Natural killer cell (primary cell): ENCODE measurements around the gene ERCC2. TPM values are rescaled to one million over a fixed set of nuclear protein-coding genes. Genes with fewer than 3 reads are reported as not detected.

Experiments
- ATAC-seq, 3 donors: fragments of 150-1000 bp in 2 of 3; fragments of 200-7000 bp in 1 of 3; cut with Tn5 transposase; 1 replicate in 1 of 3; 2 replicates in 2 of 3; pipeline ENCODE4 v1.10.0; 2021; ENCODE audit warnings: mild to moderate bottlenecking in 2 of 3, moderate library complexity in 2 of 3
- DNase-seq, 2 donors: peaks; one replicate each; pipeline versions ENCODE4 v3.0.0 to v3.0.0-alpha.2; 2013 to 2021; ENCODE audit warnings: mixed read lengths in 1 of 2
- H3K27ac ChIP-seq: one replicate; pipeline ENCODE4 v1.5.1; 2013; ENCODE audit warnings: mild to moderate bottlenecking, low read length
- H3K27me3 ChIP-seq: one replicate; pipeline ENCODE4 v1.6.1; 2013; ENCODE audit warnings: low read length; ENCODE audit not compliant: control insufficient read depth, insufficient read depth
- H3K36me3 ChIP-seq: one replicate; pipeline ENCODE4 v1.6.1; 2013; ENCODE audit warnings: low read length; ENCODE audit not compliant: control insufficient read depth, insufficient read depth
- H3K4me1 ChIP-seq: one replicate; pipeline ENCODE4 v1.6.1; 2013; ENCODE audit warnings: low read length; ENCODE audit not compliant: control insufficient read depth, insufficient read depth
- H3K4me3 ChIP-seq: one replicate; pipeline ENCODE4 v1.5.1; 2013; ENCODE audit warnings: low read length
- H3K9me3 ChIP-seq: one replicate; pipeline ENCODE4 v1.6.1; 2013; ENCODE audit warnings: low read length; ENCODE audit not compliant: control insufficient read depth, insufficient read depth
- H3K27ac Mint-ChIP-seq, 2 donors: one replicate each; pipeline ENCODE4 v1.8.0; 2022; ENCODE audit warnings: mild to moderate bottlenecking in 2 of 2, mixed read lengths in 2 of 2, moderate library complexity in 1 of 2
- H3K27me3 Mint-ChIP-seq, 2 donors: one replicate each; pipeline ENCODE4 v1.8.0; 2022; ENCODE audit warnings: low read depth in 2 of 2, mixed read lengths in 2 of 2
- H3K36me3 Mint-ChIP-seq: one replicate; pipeline ENCODE4 v1.8.0; 2022; ENCODE audit warnings: mixed read lengths
- H3K4me1 Mint-ChIP-seq, 2 donors: one replicate each; pipeline ENCODE4 v1.8.0; 2022; ENCODE audit warnings: mixed read lengths in 2 of 2
- H3K4me3 Mint-ChIP-seq: one replicate; pipeline ENCODE4 v1.8.0; 2022; ENCODE audit warnings: mild to moderate bottlenecking, moderate library complexity, mixed read lengths
- H3K9me3 Mint-ChIP-seq, 2 donors: one replicate each; pipeline ENCODE4 v1.8.0; 2022; ENCODE audit warnings: mixed read lengths in 2 of 2
- WGBS: methylation state at CpG from one replicate; pipeline ENCODE4 v1.1.7; 2013; ENCODE audit warnings: missing lambda C conversion rate; ENCODE audit not compliant: insufficient coverage; 5-methylcytosine and 5-hydroxymethylcytosine counted together
- intact Hi-C: fragments of 100-400 bp; cut with micrococcal nuclease; formaldehyde crosslinking; loops from one replicate; pipeline ENCODE4 v1.14.2; 2022
- total RNA-seq, 4 donors: library from RNA; stranded (reverse); fragments of 120-200 nt in 1 of 4; gene quantifications; one replicate each; pipeline versions ENCODE4 v1.2.3 to v1.2.4, GENCODE V29; 2013 to 2022
- TF ChIP-seq, protein P1 (sequence below): fragments of 200-600 bp; IDR thresholded peaks from one replicate; pipeline ENCODE4 v1.8.0; 2022; ENCODE audit warnings: antibody characterized with exemption

Gene ERCC2
- total RNA-seq, 3 donors from 2014 or later (not counting 1 experiment from before 2014, with no cell fraction given) = 13.4 to 22.3 (median 14.9) TPM

DNA sequence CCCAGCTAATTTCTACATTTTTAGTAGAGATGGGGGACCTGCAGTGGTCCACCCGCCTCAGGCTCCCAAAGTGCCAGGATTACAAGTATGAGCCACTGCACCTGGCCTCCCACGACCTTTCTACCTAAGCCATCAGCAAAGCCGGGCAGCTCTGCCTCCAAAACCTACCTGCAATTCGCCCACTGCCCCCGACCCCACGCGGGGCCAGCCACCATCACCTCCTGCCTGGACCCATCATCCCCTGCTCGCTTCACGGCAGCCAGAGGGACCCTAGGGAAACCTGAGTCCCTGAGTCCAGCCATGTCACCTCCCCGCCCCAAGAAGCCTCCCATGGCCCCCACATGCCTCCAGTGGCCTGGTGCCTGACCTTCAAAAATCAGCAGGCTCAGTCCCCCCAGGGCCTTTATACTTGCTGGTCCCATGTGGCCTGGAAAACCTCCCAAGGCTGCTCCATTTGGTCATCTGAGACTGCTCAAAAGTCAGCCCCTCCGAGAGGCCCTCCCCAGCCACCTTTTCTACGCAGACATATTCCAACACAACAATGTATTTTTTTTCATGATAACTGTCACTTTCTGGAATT lies 12.1 kb downstream of the ERCC2 start:
- no peak overlapping the region for H3K4me3 ChIP-seq
- no peak overlapping the region for H3K27ac Mint-ChIP-seq
- no peaks in the 10 kb centered on the region for H3K27me3 ChIP-seq
- 97% methylated on average over 12 of the region's 12 CpGs for WGBS
- no peaks in the 10 kb centered on the region for H3K4me1 ChIP-seq
- H3K36me3 ChIP-seq = no peaks in the 10 kb centered on the region
- intact Hi-C loops = no loop called here
- no peaks in the 10 kb centered on the region for H3K9me3 Mint-ChIP-seq
- no peak overlapping the region for H3K4me3 Mint-ChIP-seq
- no peak overlapping the region for H3K27ac ChIP-seq
- TF ChIP-seq, protein P1, sequence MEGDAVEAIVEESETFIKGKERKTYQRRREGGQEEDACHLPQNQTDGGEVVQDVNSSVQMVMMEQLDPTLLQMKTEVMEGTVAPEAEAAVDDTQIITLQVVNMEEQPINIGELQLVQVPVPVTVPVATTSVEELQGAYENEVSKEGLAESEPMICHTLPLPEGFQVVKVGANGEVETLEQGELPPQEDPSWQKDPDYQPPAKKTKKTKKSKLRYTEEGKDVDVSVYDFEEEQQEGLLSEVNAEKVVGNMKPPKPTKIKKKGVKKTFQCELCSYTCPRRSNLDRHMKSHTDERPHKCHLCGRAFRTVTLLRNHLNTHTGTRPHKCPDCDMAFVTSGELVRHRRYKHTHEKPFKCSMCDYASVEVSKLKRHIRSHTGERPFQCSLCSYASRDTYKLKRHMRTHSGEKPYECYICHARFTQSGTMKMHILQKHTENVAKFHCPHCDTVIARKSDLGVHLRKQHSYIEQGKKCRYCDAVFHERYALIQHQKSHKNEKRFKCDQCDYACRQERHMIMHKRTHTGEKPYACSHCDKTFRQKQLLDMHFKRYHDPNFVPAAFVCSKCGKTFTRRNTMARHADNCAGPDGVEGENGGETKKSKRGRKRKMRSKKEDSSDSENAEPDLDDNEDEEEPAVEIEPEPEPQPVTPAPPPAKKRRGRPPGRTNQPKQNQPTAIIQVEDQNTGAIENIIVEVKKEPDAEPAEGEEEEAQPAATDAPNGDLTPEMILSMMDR = no peak
- no peak for ATAC-seq
- no peak for DNase-seq
- H3K27me3 Mint-ChIP-seq = no peaks in the 10 kb centered on the region
- peaks cover 0 to 5% of the 10 kb centered on the region in 2 donors for H3K4me1 Mint-ChIP-seq
- H3K9me3 ChIP-seq = no peaks in the 10 kb centered on the region
- H3K36me3 Mint-ChIP-seq = no peaks in the 10 kb centered on the region

DNA sequence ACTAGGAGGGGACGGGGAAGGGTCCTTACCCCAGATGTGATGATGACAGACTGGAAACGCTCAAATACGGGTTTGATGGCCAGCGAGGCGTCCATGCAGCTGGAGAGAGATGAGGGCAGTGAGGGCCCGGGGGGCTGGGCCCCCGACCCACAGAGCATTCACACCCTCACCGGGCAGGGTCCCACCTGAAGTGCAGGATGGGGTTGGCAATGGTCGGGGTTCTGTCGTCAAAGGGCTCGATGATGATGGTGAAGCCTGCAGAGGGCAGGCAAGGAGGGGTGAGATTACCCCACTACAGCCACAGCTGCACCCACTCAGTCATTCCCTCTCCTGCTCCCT lies 13.0 kb downstream of the ERCC2 start:
- DNase-seq (no peak), ATAC-seq (no peak)
- H3K9me3 Mint-ChIP-seq = no peaks in the 10 kb centered on the region
- Histone ChIP-seq H3K9me3 (no peaks in the 10 kb centered on the region), H3K27me3 (no peaks in the 10 kb centered on the region), H3K4me3 (no peak overlapping the region), H3K4me1 (no peaks in the 10 kb centered on the region), H3K27ac (no peak overlapping the region), H3K36me3 (peaks cover 5% of the 10 kb centered on the region)
- WGBS = 98% methylated on average over 11 of the region's 11 CpGs
- no peaks in the 10 kb centered on the region for H3K27me3 Mint-ChIP-seq
- intact Hi-C loops = no loop called here
- no peak overlapping the region for H3K27ac Mint-ChIP-seq
- peaks cover 0 to 5% of the 10 kb centered on the region in 2 donors for H3K4me1 Mint-ChIP-seq
- no peak overlapping the region for H3K4me3 Mint-ChIP-seq
- TF ChIP-seq, protein P1 = no peak
- no peaks in the 10 kb centered on the region for H3K36me3 Mint-ChIP-seq

DNA sequence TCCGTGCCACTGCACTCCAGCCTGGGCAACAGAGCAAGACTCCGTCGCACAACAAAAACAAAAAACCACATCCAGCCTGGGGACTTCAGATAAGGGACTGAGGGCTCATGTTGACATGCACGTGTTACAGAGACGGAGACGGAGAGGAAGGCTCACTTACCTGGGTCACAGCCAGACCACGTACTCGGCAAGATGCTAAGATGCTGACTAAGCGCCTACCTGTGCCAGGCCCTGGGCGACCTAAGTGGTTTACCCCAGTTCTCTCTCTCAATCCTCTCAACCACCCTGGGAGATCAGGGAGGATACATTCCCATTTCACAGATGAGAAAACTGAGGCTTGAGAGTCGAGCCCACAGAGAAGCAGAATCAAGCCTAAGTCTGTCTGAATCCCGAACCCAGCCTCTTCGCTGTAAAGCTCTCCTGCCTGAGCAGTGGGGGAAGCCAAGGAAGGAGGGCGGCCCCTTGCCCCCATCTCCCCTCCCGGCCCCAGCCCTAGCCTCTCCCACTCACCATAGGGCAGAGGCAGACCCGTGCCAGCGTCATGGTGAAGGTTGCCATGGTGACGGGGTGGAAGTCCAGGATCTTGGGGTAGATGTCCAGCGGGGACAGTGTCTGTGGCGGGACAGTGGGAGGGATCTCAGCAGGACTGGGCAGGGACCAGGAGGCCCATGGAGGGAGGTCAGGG lies 13.5 kb downstream of the ERCC2 start:
- 88% methylated on average over 18 of the region's 20 CpGs for WGBS
- Histone ChIP-seq H3K4me1 (no peaks in the 10 kb centered on the region), H3K9me3 (no peaks in the 10 kb centered on the region), H3K27me3 (no peaks in the 10 kb centered on the region), H3K36me3 (peaks cover 8% of the 10 kb centered on the region), H3K27ac (no peak overlapping the region), H3K4me3 (no peak overlapping the region)
- no peak for DNase-seq
- TF ChIP-seq, protein P1 = no peak
- Mint-ChIP-seq H3K27ac (no peak overlapping the region), H3K27me3 (no peaks in the 10 kb centered on the region), H3K36me3 (no peaks in the 10 kb centered on the region), H3K4me1 (peaks cover 0 to 5% of the 10 kb centered on the region in 2 donors), H3K9me3 (no peaks in the 10 kb centered on the region), H3K4me3 (no peak overlapping the region)
- no peak for ATAC-seq
- intact Hi-C loops = no loop called here

DNA sequence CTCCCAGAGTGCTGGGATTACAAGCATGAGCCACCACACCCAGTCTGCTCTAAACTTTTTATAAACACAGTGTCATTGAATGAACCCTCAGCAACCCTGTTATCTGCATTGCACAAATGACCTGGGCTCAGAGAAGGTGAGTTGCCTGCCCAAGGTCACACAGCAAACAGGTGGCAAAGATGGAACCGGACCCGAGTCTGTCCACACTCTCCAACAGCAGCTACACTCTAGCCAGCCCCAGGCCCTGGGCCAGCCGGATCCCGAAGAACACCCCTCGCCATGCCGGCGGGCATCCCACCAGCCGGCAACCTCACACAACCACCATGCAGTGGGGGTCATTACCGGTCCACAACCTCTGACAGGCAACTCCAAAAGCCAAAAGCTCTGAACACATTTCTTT lies 14.5 kb downstream of the ERCC2 start:
- Histone ChIP-seq H3K9me3 (no peaks in the 10 kb centered on the region), H3K36me3 (peaks cover 11% of the 10 kb centered on the region), H3K27me3 (no peaks in the 10 kb centered on the region), H3K27ac (no peak overlapping the region), H3K4me1 (no peaks in the 10 kb centered on the region), H3K4me3 (no peak overlapping the region)
- H3K4me1 Mint-ChIP-seq = peaks cover 0 to 5% of the 10 kb centered on the region in 2 donors
- no peak for ATAC-seq
- H3K4me3 Mint-ChIP-seq = no peak overlapping the region
- H3K9me3 Mint-ChIP-seq = no peaks in the 10 kb centered on the region
- no peaks in the 10 kb centered on the region for H3K36me3 Mint-ChIP-seq
- H3K27me3 Mint-ChIP-seq = no peaks in the 10 kb centered on the region
- TF ChIP-seq, protein P1 = no peak
- DNase-seq = no peak
- WGBS = 96% methylated on average over 9 of the region's 9 CpGs
- no peak overlapping the region for H3K27ac Mint-ChIP-seq
- intact Hi-C loops = no loop called here
